ENCODE results near the gene GSTM5.
"Not testable (repeated sequence)": the region's sequence is repeated elsewhere in the genome, so short reads cannot be mapped to it uniquely, and the experiment has no call there.

The GSTM5 gene

GRCh38 chr1:109711593-109712320 lies at the start of gene GSTM5:
Gene GSTM5, plus strand, starts transcription at chr1:109712251. Its CDS starts 62 bp downstream, at chr1:109712313.
- DNase-seq = peak; percentile 0

GRCh38 chr1:109664671-109665070 lies 47.4 kb upstream of the GSTM5 start:
- DNase-seq = no peak

GRCh38 chr1:109667452-109668122 lies 44.5 kb upstream of the GSTM5 start, which contains the start of gene GSTM2:
Gene GSTM2, plus strand, starts transcription at chr1:109668057. Its CDS starts 59 bp downstream, at chr1:109668116.
- peak; percentile 90 for DNase-seq

GRCh38 chr1:109668123-109668775 lies 43.8 kb upstream of the GSTM5 start:
- peak; percentile 3 for DNase-seq

- DNase-seq = peak; percentile 0
Observed at GRCh38 chr1:109669246-109669948, 42.7 kb upstream of the GSTM5 start.

- DNase-seq = not testable (repeated sequence)
Observed at GRCh38 chr1:109669949-109670302, 42.1 kb upstream of the GSTM5 start.

GRCh38 chr1:109671067-109671466 lies 41.0 kb upstream of the GSTM5 start:
- DNase-seq = peak; percentile 0

- not testable (repeated sequence) for DNase-seq
Observed at GRCh38 chr1:109673861-109674260, 38.2 kb upstream of the GSTM5 start.

- DNase-seq = peak; percentile 0
Observed at GRCh38 chr1:109676683-109677381, 35.2 kb upstream of the GSTM5 start.

- DNase-seq = peak; percentile 0
Observed at GRCh38 chr1:109677459-109677858, 34.6 kb upstream of the GSTM5 start.

GRCh38 chr1:109678637-109679036 lies 33.4 kb upstream of the GSTM5 start:
- DNase-seq = not testable (repeated sequence)

GRCh38 chr1:109684777-109685176 lies 27.3 kb upstream of the GSTM5 start:
- not testable (repeated sequence) for DNase-seq

- not testable (repeated sequence) for DNase-seq
Observed at GRCh38 chr1:109685399-109685798, 26.7 kb upstream of the GSTM5 start.

GRCh38 chr1:109685890-109686289 lies 26.2 kb upstream of the GSTM5 start:
- not testable (repeated sequence) for DNase-seq

- DNase-seq = not testable (repeated sequence)
Observed at GRCh38 chr1:109687109-109687508, 24.9 kb upstream of the GSTM5 start.

- DNase-seq = no peak
Observed at GRCh38 chr1:109687641-109688499, 24.2 kb upstream of the GSTM5 start, which contains the start of gene GSTM1. Gene GSTM1, plus strand, starts transcription at chr1:109687817. Its CDS starts 57 bp downstream, at chr1:109687874.

GRCh38 chr1:109689844-109690405 lies 22.1 kb upstream of the GSTM5 start:
- DNase-seq = no peak

GRCh38 chr1:109691759-109692158 lies 20.3 kb upstream of the GSTM5 start:
- DNase-seq = no peak

- not testable (repeated sequence) for DNase-seq
Observed at GRCh38 chr1:109694400-109694799, 17.7 kb upstream of the GSTM5 start.

GRCh38 chr1:109695138-109695537 lies 16.9 kb upstream of the GSTM5 start:
- not testable (repeated sequence) for DNase-seq

- DNase-seq = no peak
Observed at GRCh38 chr1:109697066-109697465, 15.0 kb upstream of the GSTM5 start.

Data from EL (cell line).